NCI-H748 (cell line): ENCODE measurements around the gene FOXO4.

Source experiments
- DNase-seq: peaks from one replicate; lab custom pipeline; 2025; ENCODE audit not compliant: unreplicated experiment; lab: John Stamatoyannopoulos, UW

The FOXO4 gene

GRCh38 chrX:71131510-71131909 lies 35.9 kb downstream of the FOXO4 start:
- no peak for DNase-seq

DNA sequence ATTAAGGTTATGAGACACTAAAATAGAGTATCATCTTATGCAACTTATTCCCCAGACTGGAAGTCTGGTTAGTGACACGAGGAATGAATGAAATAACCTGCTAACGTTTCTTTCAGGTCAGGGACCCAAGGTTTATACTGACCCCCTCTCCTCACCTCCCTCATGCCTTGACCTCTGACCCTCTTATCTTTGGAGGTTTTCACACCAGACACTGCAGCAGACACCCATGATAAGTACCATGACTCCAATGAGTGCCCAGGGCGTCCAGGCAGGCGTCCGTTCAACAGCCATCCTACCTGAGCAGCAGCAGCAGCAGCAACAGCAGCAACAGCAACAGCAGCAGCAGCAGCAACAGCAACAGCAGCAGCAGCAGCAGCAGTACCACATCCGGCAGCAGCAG lies 44.8 kb downstream of the FOXO4 start:
- no peak for DNase-seq

- no peak for DNase-seq
These were observed 47.9 kb downstream of the FOXO4 start for GRCh38 chrX:71143508-71143907.

DNA sequence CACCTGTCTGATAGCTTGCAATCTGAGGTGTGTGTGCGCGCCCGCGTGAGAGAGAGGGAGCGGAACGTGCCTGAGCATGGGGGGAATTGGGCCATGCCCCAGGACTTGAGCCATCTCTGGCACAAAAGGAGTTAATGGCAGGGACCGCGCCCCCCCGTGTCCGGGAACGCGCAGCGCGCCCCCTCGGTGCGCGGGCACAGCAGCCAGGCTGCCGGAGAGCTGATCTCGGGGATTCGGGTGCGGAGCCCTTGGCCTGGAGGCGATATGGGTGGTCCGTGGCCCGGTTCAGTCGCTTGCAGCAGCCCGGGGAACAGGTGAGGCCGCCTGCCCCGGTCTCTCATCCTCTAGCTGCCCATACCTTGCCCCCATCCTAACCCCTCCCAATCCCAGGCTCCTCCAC lies 49.0 kb downstream of the FOXO4 start, which contains the start of gene NLGN3:
Gene NLGN3, plus strand, starts transcription at position 191 of the 400 bp plus-strand sequence. CDS start 2,909 bp downstream, outside the sequence.
- peak; percentile 25 for DNase-seq

DNA sequence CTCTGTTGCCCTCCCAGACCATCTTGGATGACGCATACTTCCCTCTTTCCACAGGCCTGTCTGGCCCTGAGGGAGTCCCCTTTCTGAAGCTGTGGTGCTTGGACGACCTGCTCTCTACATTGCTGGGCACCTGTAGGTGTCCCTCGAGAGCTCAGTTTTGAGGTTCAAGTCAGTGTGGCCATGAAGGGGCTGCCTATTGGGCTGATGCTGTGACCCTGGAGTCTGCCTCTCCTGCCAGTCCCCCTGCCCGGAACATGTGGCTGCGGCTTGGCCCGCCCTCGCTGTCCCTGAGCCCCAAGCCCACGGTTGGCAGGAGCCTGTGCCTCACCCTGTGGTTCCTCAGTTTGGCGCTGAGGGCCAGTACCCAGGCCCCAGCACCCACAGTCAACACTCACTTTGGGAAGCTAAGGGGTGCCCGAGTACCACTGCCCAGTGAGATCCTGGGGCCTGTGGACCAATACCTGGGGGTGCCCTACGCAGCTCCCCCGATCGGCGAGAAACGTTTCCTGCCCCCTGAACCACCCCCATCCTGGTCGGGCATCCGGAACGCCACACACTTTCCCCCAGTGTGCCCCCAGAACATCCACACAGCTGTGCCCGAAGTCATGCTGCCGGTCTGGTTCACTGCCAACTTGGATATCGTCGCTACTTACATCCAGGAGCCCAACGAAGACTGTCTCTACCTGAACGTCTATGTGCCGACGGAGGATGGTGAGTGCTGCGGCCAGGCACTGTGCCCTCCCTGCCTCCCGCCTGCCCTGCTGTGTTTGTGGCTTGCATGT lies 52.0 kb downstream of the FOXO4 start:
- no peak for DNase-seq

DNA sequence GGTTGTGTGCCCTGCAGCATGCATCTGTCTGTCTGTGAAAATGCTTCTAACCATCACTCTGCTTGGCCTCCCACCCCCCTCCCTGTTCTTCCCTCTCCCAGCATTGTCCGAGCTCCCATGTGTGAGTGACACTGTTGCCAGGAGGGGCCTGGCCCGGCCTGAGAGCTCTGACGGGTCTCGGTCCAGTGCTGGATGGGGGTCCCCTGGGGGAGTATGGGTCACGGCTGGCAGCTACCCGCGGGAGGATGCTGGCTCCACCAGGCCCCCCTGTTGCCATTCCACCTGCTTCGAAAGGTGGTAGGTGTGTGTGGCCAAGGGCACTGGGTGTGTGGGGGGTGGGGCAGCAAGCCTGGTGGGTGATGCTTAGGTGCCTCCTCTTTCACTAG lies 52.6 kb downstream of the FOXO4 start:
- DNase-seq, result no peak

DNA sequence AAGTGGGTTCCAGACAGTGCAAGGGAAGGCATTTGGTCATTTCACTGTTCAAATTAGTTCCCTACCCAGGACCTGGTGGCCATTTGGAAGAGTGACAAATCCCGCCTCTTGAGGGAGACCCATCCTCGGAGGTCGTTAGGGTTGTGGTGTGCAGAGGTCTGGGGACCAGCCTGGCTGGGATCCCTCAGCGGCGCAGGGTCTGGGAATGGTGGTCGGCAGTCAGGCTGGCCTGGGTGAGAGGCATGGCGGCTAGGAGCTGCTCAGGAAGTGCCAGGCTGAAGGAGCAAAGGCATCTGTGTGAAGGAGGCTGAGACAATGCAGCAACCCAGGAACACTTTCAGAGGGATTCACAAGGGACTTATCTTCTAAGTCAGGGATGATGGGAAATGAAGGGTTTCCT lies 55.7 kb downstream of the FOXO4 start:
- DNase-seq, result no peak
